Astrocyte of the spinal cord (primary cell): ENCODE data around the gene OR51F1.
"Not testable (repeated sequence)": the region's sequence is repeated elsewhere in the genome, so short reads cannot be mapped to it uniquely, and the experiment has no call there.

ENCODE experiments used
- DNase-seq: peaks from one replicate; pipeline ENCODE4 v3.0.0; 2011; ENCODE audit warnings: low read depth, low spot score
- H3K4me3 ChIP-seq: 2 replicates; pipeline ENCODE4 v1.5.1; 2011; ENCODE audit warnings: low read depth, mild to moderate bottlenecking, low read length, moderate library complexity
- CTCF ChIP-seq: IDR thresholded peaks from 2 replicates; pipeline ENCODE4 v1.5.1; 2012; ENCODE audit warnings: low read depth, mild to moderate bottlenecking, low read length, inconsistent platforms
- in situ Hi-C: cut with HindIII; loops from 2 replicates; pipeline ENCODE4 v1.10.0; 2017; ENCODE audit warnings: low sequenced_read_pairs

OR51F1 gene

GRCh38 chr11:4769838-4770237 lies at the start of gene OR51F1:
Gene OR51F1, minus strand, starts transcription at chr11:4769938. Its CDS starts 0 bp downstream, at chr11:4769938.
- no peak for TF ChIP-seq CTCF
- in situ Hi-C loops: no loop called here
- H3K4me3 ChIP-seq: no peak within 1 kb of the TSS
- DNase-seq: no peak

GRCh38 chr11:4809246-4809645 lies 39.5 kb upstream of the OR51F1 start:
- in situ Hi-C loops: no loop called here
- TF ChIP-seq CTCF: no peak
- no peak overlapping the region for H3K4me3 ChIP-seq
- DNase-seq: no peak

- no peak for DNase-seq
- in situ Hi-C loops: no loop called here
- H3K4me3 ChIP-seq: no peak overlapping the region
- no peak for TF ChIP-seq CTCF
Observed at GRCh38 chr11:4808476-4808875, 38.7 kb upstream of the OR51F1 start.

- DNase-seq: no peak
- no peak within 1 kb of the TSS for H3K4me3 ChIP-seq
- in situ Hi-C loops: no loop called here
- no peak for TF ChIP-seq CTCF
Observed at GRCh38 chr11:4804280-4804679, 34.5 kb upstream of the OR51F1 start, which contains the start of gene OR52R1. Gene OR52R1, minus strand, starts transcription at chr11:4804380. Its CDS starts 0 bp downstream, at chr11:4804380.

- DNase-seq, in situ Hi-C loops, H3K4me3 ChIP-seq: not testable (repeated sequence)
Observed at GRCh38 chr11:4801316-4801715, 31.6 kb upstream of the OR51F1 start.

- no peak overlapping the region for H3K4me3 ChIP-seq
- in situ Hi-C loops: no loop called here
- no peak for TF ChIP-seq CTCF
- DNase-seq: no peak
Observed at GRCh38 chr11:4798427-4799183, 28.9 kb upstream of the OR51F1 start.

GRCh38 chr11:4797206-4797605 lies 27.5 kb upstream of the OR51F1 start:
- DNase-seq: no peak
- in situ Hi-C loops: no loop called here
- no peak overlapping the region for H3K4me3 ChIP-seq
- TF ChIP-seq CTCF: no peak
